BLaER1 treated with 17β-estradiol and CSF1 and Interleukin-3, amounts not matched to agents 10 nM and 100 nM (cell line): ENCODE results near the gene ATXN1.

Experiments
- H3K27ac ChIP-seq, 11 experiments: shearing (Covaris generic); formaldehyde crosslinking; 2 replicates each; pipeline ENCODE4 v1.8.1; 2022
- H3K27me3 ChIP-seq, 11 experiments: shearing (Covaris generic); formaldehyde crosslinking; 2 replicates each; pipeline ENCODE4 v1.8.1; 2022
- H3K36me3 ChIP-seq, 11 experiments: shearing (Covaris generic); formaldehyde crosslinking; 2 replicates each; pipeline ENCODE4 v1.8.1; 2022
- H3K4me1 ChIP-seq, 10 experiments: shearing (Covaris generic); formaldehyde crosslinking; 2 replicates each; pipeline ENCODE4 v1.8.1; 2022
- H3K4me2 ChIP-seq, 11 experiments: shearing (Covaris generic); formaldehyde crosslinking; 2 replicates each; pipeline ENCODE4 v1.8.1; 2022
- H3K4me3 ChIP-seq, 10 experiments: shearing (Covaris generic); formaldehyde crosslinking; 2 replicates each; pipeline ENCODE4 v1.8.1; 2022
- H3K9ac ChIP-seq, 11 experiments: shearing (Covaris generic); formaldehyde crosslinking; 2 replicates each; pipeline ENCODE4 v1.8.1; 2022
- H3K9me3 ChIP-seq, 11 experiments: shearing (Covaris generic); formaldehyde crosslinking; replicated peaks in 1 of 11; 2 replicates each; pipeline ENCODE4 v1.8.1; 2022
- H4K20me1 ChIP-seq, 11 experiments: shearing (Covaris generic); formaldehyde crosslinking; 2 replicates each; pipeline ENCODE4 v1.8.1; 2022
- Cebpa-rat ChIP-seq, 11 experiments: shearing (Covaris generic); IDR thresholded peaks; 2 replicates each; pipeline ENCODE4 v1.8.1; 2022

The ATXN1 gene

DNA sequence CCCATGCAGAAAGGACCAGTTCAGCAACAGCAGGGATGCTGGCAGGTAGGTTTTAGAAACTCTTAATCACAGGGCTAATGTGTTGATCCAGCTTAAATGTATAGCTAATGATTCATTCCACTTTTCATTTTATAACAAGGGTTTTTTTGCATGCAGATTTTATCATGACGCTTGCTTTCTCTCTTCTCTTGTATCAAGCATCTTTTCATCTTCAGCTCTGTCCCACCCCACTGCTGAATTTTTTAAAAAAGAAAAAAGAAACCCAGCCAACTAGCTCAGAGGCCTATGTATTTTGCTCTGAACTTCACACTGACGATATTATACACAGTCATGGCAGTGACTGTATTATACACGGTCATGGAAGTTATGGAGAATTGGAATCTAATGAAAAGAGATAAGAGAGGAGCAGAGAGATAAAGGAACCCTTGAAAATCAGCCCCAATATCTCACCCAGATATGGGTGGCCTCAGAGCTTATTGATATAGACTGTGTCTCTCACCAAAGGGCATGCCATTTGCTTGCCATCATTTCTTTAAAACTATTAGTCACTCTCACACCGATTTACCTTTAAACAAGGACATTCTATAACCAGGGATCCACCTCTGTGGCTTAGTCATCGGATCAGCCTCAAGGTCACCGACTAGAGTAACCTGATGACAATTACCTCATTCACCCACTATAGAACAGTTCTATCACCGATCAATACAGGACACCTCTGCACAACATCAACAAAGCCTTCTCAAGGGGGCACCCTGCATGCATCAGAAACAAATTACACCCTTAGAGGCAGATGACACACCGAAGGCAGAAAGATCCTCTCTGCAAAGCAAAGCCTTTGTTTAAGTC lies 222.0 kb downstream of the ATXN1 start:
- Histone ChIP-seq H3K36me3 (peaks cover 0 to 23% (median 0%) of the 10 kb centered on the region in 11 experiments; a peak in 5 of 22 replicates), H3K27ac (no peak overlapping the region), H3K27me3 (no peaks in the 10 kb centered on the region), H3K4me1 (no peaks in the 10 kb centered on the region), H3K9me3 (peaks cover 0 to 4% (median 0%) of the 10 kb centered on the region in 11 experiments; a peak in 2 of 22 replicates), H4K20me1 (peaks cover 0 to 12% (median 0%) of the 10 kb centered on the region in 11 experiments; a peak in 3 of 22 replicates), H3K4me3 (no peak overlapping the region), H3K4me2 (no peak overlapping the region), H3K9ac (no peak overlapping the region)
- no peak for TF ChIP-seq Cebpa-rat (IDR thresholded peaks at IDR 0.05)

DNA sequence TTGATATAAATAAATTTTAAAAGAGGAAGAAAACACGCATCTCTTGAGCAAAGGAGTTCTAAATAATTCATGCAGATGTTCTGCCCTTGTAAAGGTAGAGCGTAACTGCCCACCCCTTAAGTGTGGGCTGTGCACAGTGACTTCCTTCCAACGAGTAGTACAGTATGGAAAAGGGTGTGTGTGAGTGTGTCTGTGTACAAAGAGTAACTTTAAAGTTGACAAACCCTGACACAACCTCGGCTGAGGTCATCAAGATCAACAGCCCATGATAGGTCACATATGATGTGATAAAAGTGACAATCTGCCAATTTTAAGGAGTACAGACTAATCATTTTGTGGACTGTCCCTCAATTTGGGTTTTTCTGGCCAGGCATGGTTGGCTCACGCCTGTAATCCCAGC lies 225.7 kb downstream of the ATXN1 start:
- Histone ChIP-seq H3K36me3 (peaks cover 0 to 8% (median 0%) of the 10 kb centered on the region in 11 experiments; a peak in 3 of 22 replicates), H3K4me2 (no peak overlapping the region), H3K9me3 (peaks cover 0 to 4% (median 0%) of the 10 kb centered on the region in 11 experiments; a peak in 2 of 22 replicates), H3K4me3 (no peak overlapping the region), H3K4me1 (no peaks in the 10 kb centered on the region), H3K27me3 (no peaks in the 10 kb centered on the region), H4K20me1 (peaks cover 0 to 27% (median 0%) of the 10 kb centered on the region in 11 experiments; a peak in 4 of 22 replicates), H3K27ac (no peak overlapping the region), H3K9ac (no peak overlapping the region)
- no peak for TF ChIP-seq Cebpa-rat (IDR thresholded peaks at IDR 0.05)

DNA sequence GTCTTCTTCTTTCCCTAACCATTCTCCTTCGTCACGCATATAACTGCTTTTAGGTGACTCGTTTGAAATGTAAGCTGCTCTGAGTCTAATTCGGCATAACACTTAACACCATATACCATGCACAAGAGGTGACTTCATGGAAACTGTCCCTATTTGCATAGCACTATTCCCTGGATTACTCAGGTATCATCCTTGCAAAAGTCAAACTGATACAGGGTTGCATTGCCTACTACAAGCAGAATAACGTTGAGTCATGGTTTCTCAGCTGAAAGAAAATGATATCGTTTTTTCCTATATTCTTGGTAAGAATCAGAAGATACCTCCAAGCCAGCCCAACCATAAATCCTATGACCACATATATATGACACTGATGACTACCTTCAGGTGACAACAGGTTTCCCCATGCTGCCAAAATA lies 227.5 kb downstream of the ATXN1 start:
- Histone ChIP-seq H3K27ac (no peak overlapping the region), H3K36me3 (peaks cover 0 to 9% (median 0%) of the 10 kb centered on the region in 11 experiments; a peak in 3 of 22 replicates), H3K4me1 (no peaks in the 10 kb centered on the region), H3K9ac (no peak overlapping the region), H3K27me3 (no peaks in the 10 kb centered on the region), H4K20me1 (peaks cover 0 to 30% (median 0%) of the 10 kb centered on the region in 11 experiments; a peak in 5 of 22 replicates), H3K4me3 (no peak overlapping the region), H3K4me2 (no peak overlapping the region), H3K9me3 (peaks cover 0 to 4% (median 0%) of the 10 kb centered on the region in 11 experiments; a peak in 2 of 22 replicates)
- TF ChIP-seq Cebpa-rat (IDR thresholded peaks at IDR 0.05): no peak

DNA sequence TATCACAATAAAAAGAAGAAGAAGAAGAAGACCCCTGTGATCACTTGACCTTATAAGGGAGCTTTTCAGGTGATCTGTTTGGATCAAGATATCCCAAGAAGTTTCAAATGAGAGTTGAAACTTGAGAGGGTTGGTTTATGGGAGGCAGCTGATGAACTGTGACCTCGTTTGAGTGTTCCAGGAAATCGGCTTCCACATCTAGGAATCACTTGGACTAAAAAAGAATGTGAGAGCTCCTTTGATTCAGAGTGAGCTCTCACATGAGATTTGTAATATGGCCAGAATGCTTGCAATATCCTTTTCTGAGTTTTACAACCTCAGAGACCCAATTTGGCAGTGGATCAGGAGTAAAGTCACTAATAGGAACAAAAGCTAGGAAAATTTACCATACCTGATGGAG lies 228.1 kb downstream of the ATXN1 start:
- Histone ChIP-seq H3K4me1 (no peaks in the 10 kb centered on the region), H4K20me1 (peaks cover 0 to 30% (median 0%) of the 10 kb centered on the region in 11 experiments; a peak in 5 of 22 replicates), H3K9me3 (peaks cover 0 to 4% (median 0%) of the 10 kb centered on the region in 11 experiments; a peak in 2 of 22 replicates), H3K9ac (no peak overlapping the region), H3K27me3 (no peaks in the 10 kb centered on the region), H3K4me2 (no peak overlapping the region), H3K27ac (no peak overlapping the region), H3K4me3 (no peak overlapping the region), H3K36me3 (peaks cover 0 to 8% (median 0%) of the 10 kb centered on the region in 11 experiments; a peak in 3 of 22 replicates)
- TF ChIP-seq Cebpa-rat (IDR thresholded peaks at IDR 0.05): no peak

DNA sequence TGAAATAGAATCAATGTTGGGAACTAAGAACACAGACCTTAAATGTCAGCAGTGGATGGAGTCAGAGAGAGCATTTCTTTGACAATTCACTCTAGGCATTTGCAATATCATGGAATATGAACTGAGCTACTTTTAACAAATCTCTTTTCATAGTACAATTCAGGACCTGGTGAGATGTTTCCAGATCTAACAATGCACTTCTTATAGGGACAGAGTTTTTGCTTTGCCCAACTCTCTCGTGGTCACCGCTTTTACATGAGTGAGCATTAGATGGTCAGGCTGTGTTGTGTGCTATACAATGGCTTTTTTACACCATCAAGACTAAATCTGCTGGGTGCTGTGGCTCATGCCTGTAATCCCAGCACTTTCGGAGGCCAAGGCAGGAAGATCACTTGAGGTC lies 233.6 kb downstream of the ATXN1 start:
- H3K27me3 ChIP-seq: no peaks in the 10 kb centered on the region
- no peak for TF ChIP-seq Cebpa-rat (IDR thresholded peaks at IDR 0.05)
- H4K20me1 ChIP-seq: peaks cover 0 to 49% (median 0%) of the 10 kb centered on the region in 11 experiments; a peak in 4 of 22 replicates
- H3K9me3 ChIP-seq: no peaks in the 10 kb centered on the region
- no peaks in the 10 kb centered on the region for H3K4me1 ChIP-seq
- H3K36me3 ChIP-seq: peaks cover 0 to 25% (median 0%) of the 10 kb centered on the region in 11 experiments; a peak in 6 of 22 replicates
- no peak overlapping the region for H3K27ac ChIP-seq
- no peak overlapping the region for H3K4me2 ChIP-seq
- H3K4me3 ChIP-seq: no peak overlapping the region
- no peak overlapping the region for H3K9ac ChIP-seq

DNA sequence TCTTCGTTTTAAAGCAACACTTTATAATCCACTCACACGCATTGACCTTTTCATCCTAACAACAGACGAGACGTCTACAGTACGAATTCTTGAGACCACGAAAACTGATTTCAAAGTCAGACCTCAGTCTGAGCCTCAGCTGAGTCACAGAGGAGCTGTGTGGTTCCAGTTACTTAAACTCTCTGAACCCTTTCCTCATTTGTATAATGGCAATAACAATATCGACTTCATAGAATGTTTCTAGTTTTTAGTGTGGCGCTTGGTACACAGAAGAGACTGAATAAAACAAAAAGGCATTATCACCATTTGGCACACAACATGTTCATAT lies 236.9 kb downstream of the ATXN1 start:
- Histone ChIP-seq H3K4me2 (no peak overlapping the region), H3K9ac (no peak overlapping the region), H3K36me3 (peaks cover 0 to 54% (median 0%) of the 10 kb centered on the region in 11 experiments; a peak in 7 of 22 replicates), H3K27ac (no peak overlapping the region), H3K27me3 (no peaks in the 10 kb centered on the region), H3K9me3 (no peaks in the 10 kb centered on the region), H4K20me1 (peaks cover 0 to 44% (median 0%) of the 10 kb centered on the region in 11 experiments; a peak in 5 of 22 replicates), H3K4me1 (no peaks in the 10 kb centered on the region), H3K4me3 (no peak overlapping the region)
- TF ChIP-seq Cebpa-rat (IDR thresholded peaks at IDR 0.05): no peak

DNA sequence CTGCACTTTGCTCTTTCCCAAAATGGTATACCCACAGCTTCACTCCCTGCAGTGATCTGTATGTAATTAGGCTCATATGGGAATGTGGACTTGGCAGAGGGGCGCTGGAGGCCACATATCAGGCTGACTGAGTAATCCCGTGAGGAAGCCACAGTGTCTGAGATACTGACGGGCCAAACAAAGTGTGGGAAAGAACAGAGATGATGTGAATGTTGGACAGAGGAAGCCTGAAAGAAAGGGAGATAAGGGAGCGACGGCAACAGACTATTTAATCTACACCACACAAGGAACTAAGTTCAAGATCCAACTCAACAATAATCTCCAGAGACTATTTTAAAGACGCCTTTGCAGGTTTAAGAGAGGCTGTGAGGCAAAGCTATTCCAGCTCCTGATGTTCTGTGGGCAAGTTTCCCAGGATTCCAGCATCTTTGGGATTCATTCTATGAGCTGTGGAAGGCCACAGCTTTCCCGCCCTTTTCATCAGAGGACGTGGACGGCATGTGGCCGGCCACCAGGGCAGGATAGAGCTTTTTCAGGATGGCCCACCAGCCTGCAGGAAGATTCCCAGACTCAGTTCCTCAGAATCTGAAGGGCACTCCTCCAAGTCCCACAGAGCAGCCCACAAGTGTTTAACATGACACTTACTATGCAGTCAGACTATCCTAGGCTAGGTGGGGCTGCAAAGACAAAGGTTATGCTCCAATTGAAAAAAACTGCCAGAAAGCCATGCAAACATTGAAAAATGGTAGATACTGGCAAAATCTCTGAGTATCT lies 237.5 kb downstream of the ATXN1 start:
- Histone ChIP-seq H4K20me1 (peaks cover 0 to 46% (median 0%) of the 10 kb centered on the region in 11 experiments; a peak in 5 of 22 replicates), H3K27me3 (no peaks in the 10 kb centered on the region), H3K4me1 (no peaks in the 10 kb centered on the region), H3K9ac (no peak overlapping the region), H3K27ac (no peak overlapping the region), H3K4me2 (no peak overlapping the region), H3K9me3 (no peaks in the 10 kb centered on the region), H3K4me3 (no peak overlapping the region), H3K36me3 (peaks cover 0 to 58% (median 0%) of the 10 kb centered on the region in 11 experiments; a peak in 7 of 22 replicates)
- TF ChIP-seq Cebpa-rat (IDR thresholded peaks at IDR 0.05): no peak

DNA sequence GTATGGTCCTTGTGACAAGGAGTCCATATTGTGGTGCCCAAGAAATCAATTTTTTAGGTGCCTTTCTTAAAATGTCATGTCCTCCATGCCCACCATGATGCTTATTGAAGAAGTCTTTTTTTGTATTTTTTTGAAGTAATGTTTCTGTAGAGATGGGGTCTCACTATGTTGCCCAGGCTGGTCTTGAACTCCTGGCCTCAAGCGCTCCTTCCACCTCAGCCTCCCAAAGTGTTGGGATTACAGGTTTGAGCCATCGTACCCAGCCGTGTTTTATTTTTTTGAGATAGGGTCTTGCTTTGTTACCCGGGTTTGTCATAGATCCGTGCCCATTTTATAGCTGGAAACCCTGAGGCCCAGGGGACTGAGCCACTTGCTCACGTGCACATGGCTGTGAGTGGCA lies 238.3 kb downstream of the ATXN1 start:
- TF ChIP-seq Cebpa-rat (IDR thresholded peaks at IDR 0.05): no peak
- Histone ChIP-seq H3K4me1 (peaks cover 0 to 8% (median 2%) of the 10 kb centered on the region in 10 experiments; a peak in 8 of 20 replicates), H4K20me1 (peaks cover 0 to 55% (median 0%) of the 10 kb centered on the region in 11 experiments; a peak in 5 of 22 replicates), H3K9me3 (no peaks in the 10 kb centered on the region), H3K36me3 (peaks cover 0 to 67% (median 0%) of the 10 kb centered on the region in 11 experiments; a peak in 7 of 22 replicates), H3K4me3 (no peak overlapping the region), H3K27ac (no peak overlapping the region), H3K9ac (no peak overlapping the region), H3K4me2 (no peak overlapping the region), H3K27me3 (no peaks in the 10 kb centered on the region)

DNA sequence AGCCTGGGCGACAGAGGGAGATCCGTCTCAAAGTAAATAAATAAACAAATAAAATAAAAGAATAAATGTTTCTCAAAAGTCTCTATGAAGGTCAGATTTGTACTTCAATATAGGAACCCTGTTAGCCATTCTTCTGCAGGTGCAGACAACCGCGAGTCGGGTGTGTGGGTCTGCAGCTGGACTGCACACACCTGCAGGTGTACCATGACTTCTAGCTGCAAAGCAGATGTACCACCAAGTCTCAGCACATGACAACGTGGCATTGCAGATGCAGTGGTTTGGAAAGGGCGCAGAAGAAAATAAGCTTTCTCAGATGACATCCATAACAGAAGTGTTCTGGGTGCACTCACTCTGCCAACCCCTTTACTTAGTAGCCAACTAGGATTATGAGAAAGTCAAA lies 239.7 kb downstream of the ATXN1 start:
- H3K4me1 ChIP-seq: peaks cover 0 to 10% (median 2%) of the 10 kb centered on the region in 10 experiments; a peak in 8 of 20 replicates
- TF ChIP-seq Cebpa-rat (IDR thresholded peaks at IDR 0.05): no peak
- no peak overlapping the region for H3K27ac ChIP-seq
- peaks cover 0 to 60% (median 0%) of the 10 kb centered on the region in 11 experiments; a peak in 5 of 22 replicates for H4K20me1 ChIP-seq
- no peaks in the 10 kb centered on the region for H3K27me3 ChIP-seq
- H3K4me3 ChIP-seq: no peak overlapping the region
- peaks cover 0 to 81% (median 0%) of the 10 kb centered on the region in 11 experiments; a peak in 7 of 22 replicates for H3K36me3 ChIP-seq
- H3K9me3 ChIP-seq: no peaks in the 10 kb centered on the region
- H3K4me2 ChIP-seq: no peak overlapping the region
- no peak overlapping the region for H3K9ac ChIP-seq
